ENCODE data around the gene C12orf42. TPM values are rescaled to one million over a fixed set of nuclear protein-coding genes. Genes with fewer than 3 reads are reported as not detected.
"Not testable (repeated sequence)": the region's sequence is repeated elsewhere in the genome, so short reads cannot be mapped to it uniquely, and the experiment has no call there.

Gene C12orf42
- total RNA-seq, 1 donor from 2014 or later: not detected

GRCh38 chr12:103431950-103432349 lies 63.8 kb downstream of the C12orf42 start:
- intact Hi-C loops (cut with DNase I): no loop called here
- DNase-seq (ENCODE audit: low spot score): no peak

DNA sequence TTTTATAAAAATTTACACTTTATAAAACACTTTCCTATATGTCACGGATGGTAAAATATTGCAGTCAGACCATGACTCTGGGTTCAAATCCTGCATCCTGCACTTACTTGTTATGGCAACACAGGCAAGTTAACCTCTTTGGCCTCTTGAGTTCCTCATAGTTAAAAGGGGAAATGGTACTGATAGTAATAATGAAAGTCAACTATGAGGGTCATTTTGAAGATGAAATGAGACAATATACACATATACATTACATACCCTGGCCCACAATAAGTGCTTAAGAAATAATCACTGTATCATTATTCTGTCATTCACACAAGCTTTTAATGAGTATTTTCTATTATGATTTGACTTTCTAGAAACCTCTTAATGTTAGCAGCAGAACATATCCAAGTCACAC lies 64.4 kb downstream of the C12orf42 start:
- intact Hi-C loops (cut with DNase I): no loop called here

GRCh38 chr12:103425674-103426073 lies 70.1 kb downstream of the C12orf42 start:
- DNase-seq (ENCODE audit: low spot score); intact Hi-C loops (cut with DNase I): not testable (repeated sequence)

More for the DNA sequence above, 64.4 kb downstream of the C12orf42 start:
- no peak for DNase-seq (ENCODE audit: low spot score)

- intact Hi-C loops (cut with DNase I); DNase-seq (ENCODE audit: low spot score): not testable (repeated sequence)
These were observed 70.8 kb downstream of the C12orf42 start for GRCh38 chr12:103424849-103425586.

DNA sequence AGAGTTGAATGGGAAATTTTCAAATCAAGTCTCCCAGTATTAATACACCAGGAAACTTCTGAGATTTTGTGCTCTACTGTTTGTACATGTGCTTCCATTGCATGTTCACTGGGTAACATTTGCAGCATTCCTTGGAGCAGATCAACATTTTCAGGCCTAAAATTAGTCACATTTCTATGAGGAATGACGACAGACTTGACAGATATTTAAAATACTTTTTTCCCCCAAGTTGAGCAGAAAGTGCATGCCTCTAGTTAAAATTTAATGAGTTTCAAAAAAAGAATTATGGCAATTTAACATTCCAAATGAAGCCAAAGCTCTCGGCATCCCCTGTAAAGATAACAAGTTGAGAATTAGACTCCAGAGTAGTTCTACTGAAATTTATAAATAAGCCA lies 72.3 kb downstream of the C12orf42 start:
- intact Hi-C loops (cut with DNase I): no loop called here
- DNase-seq (ENCODE audit: low spot score): no peak

- intact Hi-C loops (cut with DNase I): no loop called here
- DNase-seq (ENCODE audit: low spot score): no peak
These were observed 72.8 kb downstream of the C12orf42 start for GRCh38 chr12:103422746-103423515.

- intact Hi-C loops (cut with DNase I): no loop called here
- DNase-seq (ENCODE audit: low spot score): no peak
These were observed 73.4 kb downstream of the C12orf42 start for GRCh38 chr12:103422328-103422727.

DNA sequence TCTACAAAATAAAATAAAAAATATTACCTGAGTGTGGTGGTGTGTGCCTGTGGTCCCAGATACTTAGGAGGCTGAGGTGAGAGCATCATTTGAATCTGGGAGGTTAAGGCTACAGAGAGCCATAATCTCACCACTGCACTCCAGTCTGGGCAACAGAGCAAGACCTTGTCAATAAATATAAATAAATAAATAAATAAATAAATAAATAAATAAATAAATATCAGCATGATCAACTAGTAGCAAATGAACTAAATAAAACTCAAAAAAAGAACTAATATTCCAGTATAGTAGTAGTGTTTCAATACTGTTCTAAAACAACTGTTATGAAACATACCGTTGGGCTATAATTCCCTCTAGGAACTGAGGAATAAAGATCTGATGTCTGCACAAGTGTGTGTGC lies 74.4 kb downstream of the C12orf42 start:
- no peak for DNase-seq (ENCODE audit: low spot score)
- intact Hi-C loops (cut with DNase I): no loop called here

GRCh38 chr12:103415681-103416080 lies 80.1 kb downstream of the C12orf42 start:
- DNase-seq (ENCODE audit: low spot score): no peak
- intact Hi-C loops (cut with DNase I): no loop called here

- intact Hi-C loops (cut with DNase I): no loop called here
- no peak for DNase-seq (ENCODE audit: low spot score)
These were observed 94.3 kb downstream of the C12orf42 start for GRCh38 chr12:103401421-103401820.

- intact Hi-C loops (cut with DNase I): no loop called here
- no peak for DNase-seq (ENCODE audit: low spot score)
These were observed 95.8 kb downstream of the C12orf42 start for GRCh38 chr12:103399986-103400385.

DNA sequence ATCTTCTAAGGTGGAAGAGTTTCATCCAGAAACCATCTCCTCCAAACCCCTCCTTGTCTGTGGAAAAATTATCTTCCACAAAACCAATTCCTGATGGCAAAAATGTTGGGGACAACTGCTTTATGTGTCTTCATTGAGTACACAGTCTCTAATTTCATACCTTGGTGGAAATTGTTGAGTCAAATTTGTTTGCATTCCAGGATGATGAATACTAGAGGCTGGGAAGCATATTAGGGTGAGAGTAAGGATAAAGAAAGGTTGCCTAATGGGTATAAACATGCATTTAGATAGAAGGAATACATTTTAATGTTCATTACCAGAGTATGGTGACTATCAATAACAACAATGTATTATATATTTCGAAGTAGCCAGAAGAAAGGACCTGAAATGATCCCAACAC lies 98.2 kb downstream of the C12orf42 start:
- DNase-seq (ENCODE audit: low spot score): no peak
- intact Hi-C loops (cut with DNase I): no loop called here

DNA sequence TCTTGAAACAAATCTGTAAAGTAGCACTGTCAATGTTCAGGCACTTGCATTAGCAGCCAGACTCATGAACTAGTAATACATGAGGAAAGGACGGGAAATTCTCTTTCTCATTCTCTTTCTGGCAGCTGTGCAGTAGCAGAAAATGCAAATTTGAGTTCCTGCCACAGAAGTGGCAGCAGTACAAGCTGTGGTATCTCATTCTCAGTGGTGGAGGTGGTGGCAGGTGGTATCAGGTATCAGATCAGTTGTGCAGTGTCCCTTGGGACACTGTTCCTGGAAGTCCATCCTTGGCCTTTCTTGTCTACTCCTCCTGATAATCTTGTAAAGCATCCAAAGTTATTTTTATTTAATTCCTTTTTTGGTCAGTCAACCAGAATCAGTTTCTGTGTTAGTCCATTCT lies 103.0 kb downstream of the C12orf42 start:
- intact Hi-C loops (cut with DNase I): no loop called here
- no peak for DNase-seq (ENCODE audit: low spot score)

DNA sequence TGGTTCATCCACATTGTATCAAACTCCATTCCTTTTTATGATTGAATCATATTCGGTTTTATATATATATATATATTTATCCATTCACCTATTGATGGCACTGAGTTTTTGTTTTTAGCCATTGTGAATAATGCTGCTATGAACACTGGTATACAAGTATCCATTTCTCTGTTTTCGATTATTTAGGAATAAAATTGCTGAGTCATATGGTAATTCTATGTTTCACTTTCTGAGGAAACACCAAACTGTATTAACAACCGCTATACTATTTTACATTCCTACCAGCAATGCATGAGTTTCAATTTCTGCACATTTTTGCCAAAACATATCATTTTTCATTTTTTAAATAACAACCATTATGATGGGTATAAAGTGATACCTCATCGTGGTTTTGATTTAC lies 104.7 kb downstream of the C12orf42 start:
- intact Hi-C loops (cut with DNase I): no loop called here
- DNase-seq (ENCODE audit: low spot score): no peak

DNA sequence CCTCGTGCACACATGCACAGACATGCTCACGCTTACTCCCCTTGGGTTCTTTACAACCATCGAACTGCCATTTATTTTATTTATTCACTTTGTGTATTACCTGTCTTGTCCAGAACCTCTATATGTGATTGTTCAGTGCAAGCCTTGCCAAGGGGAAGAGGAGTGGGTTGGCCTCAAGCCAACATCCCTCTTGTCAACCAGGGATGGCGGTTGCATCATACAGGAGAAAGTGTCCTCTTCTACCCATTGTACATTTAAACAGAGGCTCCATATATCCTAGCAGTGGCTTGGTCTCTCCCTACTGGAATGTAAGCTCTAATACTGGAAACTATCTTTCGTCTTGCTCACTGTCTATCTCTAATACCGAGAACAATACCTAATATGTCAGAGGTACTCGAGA lies 108.4 kb downstream of the C12orf42 start:
- intact Hi-C loops (cut with DNase I): no loop called here
- DNase-seq (ENCODE audit: low spot score): no peak

DNA sequence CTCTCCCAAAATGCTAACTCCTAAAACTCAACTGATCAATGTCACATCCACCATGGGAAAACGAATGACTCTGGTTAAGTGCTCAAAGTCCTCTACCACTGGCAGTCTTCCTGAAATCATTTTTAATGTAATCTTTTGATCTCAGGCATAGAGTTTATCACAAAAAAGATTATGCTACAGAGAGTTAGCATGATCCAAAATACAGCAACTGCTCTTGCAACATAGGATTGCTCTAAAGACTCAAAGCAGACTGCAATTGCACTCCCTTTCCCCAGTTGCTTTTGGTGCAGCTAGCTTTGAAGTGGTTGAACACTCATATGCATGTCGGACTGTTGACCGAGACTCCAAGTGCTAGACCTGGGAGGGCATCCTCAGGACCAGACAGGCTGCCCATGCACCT lies 109.3 kb downstream of the C12orf42 start:
- no peak for DNase-seq (ENCODE audit: low spot score)
- intact Hi-C loops (cut with DNase I): no loop called here

DNA sequence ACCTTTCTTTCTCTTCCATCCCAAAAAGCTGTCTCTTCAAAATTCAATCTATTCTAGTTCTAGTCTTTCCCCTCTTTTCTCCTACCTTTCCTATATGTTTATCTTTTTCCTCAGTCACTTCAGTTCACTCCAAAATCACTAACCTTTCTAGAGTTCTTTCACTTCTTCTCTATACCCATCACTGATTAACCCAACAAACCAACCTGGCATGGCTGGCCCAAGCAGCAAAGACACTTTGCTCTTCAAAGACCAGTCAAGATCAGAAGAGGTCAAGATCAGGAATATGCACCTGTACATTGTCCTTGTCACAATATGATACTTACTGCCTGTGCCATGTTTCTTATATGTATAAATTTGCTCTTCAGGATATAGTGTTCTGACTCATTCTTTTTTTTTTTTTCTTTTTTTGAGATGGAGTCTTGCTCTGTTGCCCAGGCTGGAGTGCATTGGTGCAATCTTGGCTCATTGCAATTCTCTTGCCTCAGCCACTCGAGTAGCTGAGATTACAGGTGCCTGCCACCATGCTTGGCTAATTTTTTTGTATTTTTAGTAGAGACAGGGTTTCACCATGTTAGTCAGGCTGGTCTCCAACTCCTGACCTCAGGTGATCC lies 112.9 kb downstream of the C12orf42 start:
- no peak for DNase-seq (ENCODE audit: low spot score)
- intact Hi-C loops (cut with DNase I): no loop called here

DNA sequence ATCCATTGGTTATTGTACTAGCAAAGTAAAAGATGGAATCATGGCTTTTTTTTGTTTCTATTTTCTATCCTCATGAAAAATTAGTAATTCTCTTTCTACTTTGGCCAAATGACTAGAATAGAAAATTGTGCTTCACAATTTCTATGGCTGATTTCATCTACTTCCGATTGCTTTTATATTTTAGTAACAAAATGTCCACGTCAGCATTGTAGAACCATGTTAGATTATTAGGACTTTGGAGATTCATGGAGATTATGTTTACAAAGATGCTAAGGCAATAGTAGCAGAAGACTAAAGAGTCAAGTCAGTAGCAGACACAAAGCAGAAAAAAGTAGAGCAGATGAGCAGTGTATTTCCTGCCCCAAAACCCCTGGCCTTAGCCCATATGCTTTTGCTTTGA lies 113.6 kb downstream of the C12orf42 start:
- intact Hi-C loops (cut with DNase I): no loop called here
- DNase-seq (ENCODE audit: low spot score): no peak

DNA sequence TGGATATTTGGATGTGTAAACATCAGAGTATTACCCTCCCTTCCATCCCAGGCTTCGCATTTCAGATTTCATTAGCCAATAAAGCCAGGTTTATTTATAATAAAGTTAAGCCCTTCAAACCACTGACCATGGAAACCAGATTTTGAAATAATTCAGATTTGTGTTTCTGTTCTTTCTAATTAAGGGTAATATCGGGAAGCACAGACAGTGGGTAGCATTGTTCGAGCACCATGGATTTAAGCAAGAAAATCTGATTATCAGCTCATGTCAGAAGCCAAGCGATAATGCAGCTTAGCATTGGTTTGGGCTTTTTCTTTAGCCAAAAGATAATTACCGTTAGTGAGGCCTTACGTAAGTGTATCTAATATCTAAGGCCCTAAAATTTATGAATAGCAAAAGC lies 116.1 kb downstream of the C12orf42 start:
- intact Hi-C loops (cut with DNase I): no loop called here
- no peak for DNase-seq (ENCODE audit: low spot score)

DNA sequence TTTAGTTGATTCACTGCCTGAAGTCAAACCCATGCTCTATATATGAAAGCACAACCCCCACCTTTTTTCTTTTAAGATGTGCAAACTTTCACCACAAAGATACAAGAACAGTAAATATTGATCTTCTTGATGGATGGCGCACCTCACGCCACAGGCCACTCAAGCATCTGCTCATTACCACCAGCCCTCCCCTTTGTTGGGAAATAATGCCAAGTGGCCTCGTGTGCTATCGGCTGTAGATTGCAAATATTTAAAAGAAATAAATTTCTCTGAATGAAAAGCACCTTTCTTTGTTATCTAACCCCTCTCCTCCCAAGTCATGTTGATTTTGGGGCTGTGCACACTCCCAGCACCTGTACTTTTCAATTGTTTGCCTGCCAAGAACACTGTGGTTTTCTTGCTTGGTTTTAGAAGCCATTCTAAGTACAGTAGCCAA lies 122.7 kb downstream of the C12orf42 start:
- no peak for DNase-seq (ENCODE audit: low spot score)
- intact Hi-C loops (cut with DNase I): no loop called here

GRCh38 chr12:103369929-103370328 lies 125.8 kb downstream of the C12orf42 start:
- DNase-seq (ENCODE audit: low spot score): no peak
- intact Hi-C loops (cut with DNase I): no loop called here
